GM23248 (cell line): ENCODE data around the gene RABGAP1L.

Experiments used
- EZH2 ChIP-seq: fragments of 200-600 bp; sonication (generic); IDR thresholded peaks from 2 replicates; pipeline ENCODE4 v1.6.1; 2018; ENCODE audit warnings: antibody characterized with exemption, mild to moderate bottlenecking; ENCODE audit not compliant: insufficient read depth, poor library complexity, severe bottlenecking
- EZH2phosphoT487 ChIP-seq: fragments of 200-600 bp; sonication (generic); IDR thresholded peaks from 2 replicates; pipeline ENCODE4 v1.6.1; 2018; ENCODE audit warnings: antibody characterized with exemption, moderate library complexity, mild to moderate bottlenecking, low read depth; ENCODE audit not compliant: insufficient read depth

GRCh38 chr1:174469052-174469451, 309.7 kb downstream of the RABGAP1L start:
- TF ChIP-seq EZH2phosphoT487 (no peak), EZH2 (no peak)
